HG03097 (cell line): ENCODE results near the gene RPL37A.

Source experiments
- ATAC-seq: cut with Tn5 transposase; IDR thresholded peaks from one replicate; pipeline ENCODE4 v1.9.1; 2021; ENCODE audit not compliant: unreplicated experiment, low FRiP score

Gene RPL37A

DNA sequence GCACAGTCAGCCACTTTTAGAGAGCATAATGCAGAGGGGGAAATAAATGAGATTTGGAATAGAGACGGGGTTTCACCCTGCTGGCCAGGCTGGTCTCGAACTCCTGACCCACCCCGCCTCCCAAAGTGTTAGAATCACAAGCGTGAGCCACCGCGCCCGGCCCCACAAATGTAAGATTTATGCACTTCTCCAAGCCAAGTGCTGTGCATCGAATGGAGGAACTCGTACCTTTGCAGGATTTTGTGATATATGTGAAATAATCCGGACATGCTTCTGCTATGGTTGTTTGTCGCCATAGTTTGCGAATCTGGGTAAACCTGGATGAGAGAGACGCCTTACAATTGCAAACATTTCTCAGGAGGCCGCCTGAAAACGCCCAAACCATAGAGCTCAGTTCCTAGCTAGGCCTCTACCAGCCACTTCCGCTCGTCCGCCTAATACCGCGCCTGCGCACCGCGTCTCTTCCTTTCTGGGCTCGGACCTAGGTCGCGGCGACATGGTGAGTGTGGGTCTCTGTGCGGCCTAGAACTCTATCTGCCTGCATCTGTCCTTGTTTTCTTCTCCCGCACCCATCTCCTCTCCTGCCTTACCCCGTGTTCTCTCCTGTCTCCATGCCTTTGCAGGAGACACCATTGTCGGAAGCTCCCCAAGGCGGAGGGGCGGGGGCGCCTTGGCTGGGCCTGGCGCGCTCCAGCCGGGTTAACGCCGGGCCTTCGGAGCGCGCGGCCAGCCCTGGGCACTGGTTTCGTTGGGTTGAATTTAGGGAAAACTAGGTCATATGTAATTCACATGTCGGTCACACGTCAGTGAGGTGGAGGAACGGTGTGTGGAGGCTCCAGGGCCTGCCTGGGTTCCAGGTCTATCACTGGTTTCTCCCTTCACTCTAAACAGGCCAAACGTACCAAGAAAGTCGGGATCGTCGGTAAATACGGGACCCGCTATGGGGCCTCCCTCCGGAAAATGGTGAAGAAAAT, at the start of gene RPL37A:
TSS of gene RPL37A (plus strand) at position 466 of the 974 bp plus-strand sequence. CDS start at position 497, 31 bp downstream.
- peak; percentile 89 for ATAC-seq

DNA sequence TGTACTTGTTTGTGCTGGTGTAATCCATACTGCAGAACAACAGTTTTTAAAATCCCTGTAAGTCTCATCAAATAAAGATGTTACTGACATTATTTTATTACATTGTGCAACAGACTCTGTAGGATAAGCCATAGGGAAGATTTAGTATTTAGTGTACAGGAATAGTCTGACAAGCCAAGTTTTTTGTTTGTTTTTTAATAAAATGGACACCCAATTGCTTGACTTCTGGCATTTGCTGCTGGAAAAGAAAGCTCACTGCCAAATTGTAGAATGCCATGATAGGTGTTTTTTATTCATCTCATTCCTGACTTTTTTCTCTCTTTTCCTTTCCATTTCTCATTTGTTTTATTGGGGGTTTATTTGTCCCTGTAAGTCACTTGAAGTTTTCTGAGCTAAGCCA, 48.3 kb upstream of the RPL37A start:
- ATAC-seq: no peak

DNA sequence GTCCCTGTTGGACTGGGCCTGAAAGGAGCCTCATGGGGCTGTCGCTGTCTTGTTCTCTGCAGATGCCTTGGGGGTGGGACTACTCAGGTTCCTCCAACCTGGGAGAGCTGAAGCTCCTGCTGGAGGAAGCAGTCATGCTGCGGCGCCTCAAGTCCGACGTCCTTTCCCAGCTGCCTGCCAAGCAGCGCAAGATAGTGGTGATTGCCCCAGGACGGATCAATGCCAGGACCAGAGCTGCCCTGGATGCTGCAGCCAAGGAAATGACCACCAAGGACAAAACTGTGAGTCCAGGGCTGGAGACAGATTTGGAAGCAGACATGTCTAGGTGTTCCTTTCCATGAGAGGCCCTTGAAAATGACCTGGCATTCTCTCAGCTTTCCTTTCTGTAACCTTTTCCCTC, 47.9 kb upstream of the RPL37A start:
- ATAC-seq: no peak

DNA sequence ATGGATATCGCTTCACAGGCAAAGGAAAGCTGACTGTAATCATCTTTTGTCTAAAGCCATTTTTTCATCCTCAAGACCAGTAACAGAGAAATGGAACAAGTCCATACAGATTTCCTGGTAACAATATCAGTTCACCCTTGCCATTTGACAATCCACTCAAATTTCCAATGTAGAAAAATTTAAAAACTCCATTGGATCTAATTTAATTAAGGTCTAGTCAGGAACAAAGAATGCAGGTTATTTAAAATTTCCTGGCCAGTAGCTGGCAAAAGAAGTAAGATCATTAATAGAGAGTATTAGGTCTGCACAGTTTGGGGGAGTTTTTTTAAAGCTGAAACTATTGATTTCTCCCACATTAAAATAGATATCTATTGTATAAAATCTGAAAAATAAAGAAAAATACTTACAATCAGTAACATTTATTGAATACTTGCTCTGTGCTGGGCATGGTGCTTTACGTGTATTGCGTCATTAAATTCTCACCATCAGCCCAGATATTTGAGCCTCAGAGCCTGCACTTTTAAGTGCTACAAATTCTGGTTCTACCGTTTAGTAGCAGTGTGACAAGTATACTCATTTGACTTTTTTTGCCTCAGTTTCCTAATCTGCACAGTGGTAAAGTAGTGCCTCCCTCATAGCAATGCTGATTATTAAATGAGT, 44.6 kb upstream of the RPL37A start:
- ATAC-seq: no peak

DNA sequence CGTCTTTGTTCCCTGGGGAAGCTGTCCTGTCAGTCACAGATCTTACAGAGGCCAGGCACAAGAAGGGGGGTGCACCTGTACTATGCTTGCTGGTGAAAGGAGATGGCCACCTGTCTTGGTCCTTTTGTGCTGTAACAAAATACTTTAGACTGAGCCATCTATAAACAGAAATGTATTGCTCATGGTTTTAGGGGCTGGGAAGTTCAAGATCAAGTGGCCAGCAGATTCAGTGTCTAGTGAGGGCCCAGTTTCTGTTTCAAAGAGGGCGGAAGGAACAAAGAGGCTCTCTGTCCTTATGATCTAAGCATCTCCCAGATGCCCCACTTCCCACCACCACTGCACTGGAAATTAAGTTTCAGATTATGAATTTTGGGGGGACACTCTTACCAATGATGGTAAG, 35.5 kb upstream of the RPL37A start:
- ATAC-seq: no peak

DNA sequence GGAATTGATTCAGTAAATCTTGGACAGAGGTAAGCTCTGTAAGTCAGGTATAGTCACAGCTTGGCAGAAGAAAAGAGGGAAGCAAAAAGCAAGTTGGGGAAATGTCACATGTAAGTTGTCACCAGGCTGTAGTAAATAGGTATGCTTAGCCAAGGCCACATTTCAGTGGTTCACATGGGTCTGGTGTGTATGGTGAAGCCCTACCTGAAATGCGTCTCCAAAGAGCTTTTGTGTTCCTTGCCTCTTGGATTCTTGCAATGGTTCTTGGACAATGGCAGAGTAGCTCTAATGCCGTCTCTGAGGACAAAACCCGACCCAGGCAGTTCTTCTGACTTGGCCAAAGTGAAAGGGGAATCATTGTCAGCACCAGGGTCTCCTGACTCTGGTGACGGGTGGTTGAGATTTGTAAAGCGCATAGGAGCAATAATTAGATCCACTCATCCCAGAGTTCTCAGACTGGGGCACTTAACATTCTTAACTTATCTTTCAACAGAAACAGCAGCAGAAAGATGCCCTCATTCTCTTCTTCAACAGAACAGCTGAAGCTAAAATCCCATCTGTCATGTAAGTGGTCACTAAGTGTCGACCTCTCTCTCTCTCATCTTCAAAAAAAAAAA, 34.4 kb upstream of the RPL37A start:
- ATAC-seq: no peak

DNA sequence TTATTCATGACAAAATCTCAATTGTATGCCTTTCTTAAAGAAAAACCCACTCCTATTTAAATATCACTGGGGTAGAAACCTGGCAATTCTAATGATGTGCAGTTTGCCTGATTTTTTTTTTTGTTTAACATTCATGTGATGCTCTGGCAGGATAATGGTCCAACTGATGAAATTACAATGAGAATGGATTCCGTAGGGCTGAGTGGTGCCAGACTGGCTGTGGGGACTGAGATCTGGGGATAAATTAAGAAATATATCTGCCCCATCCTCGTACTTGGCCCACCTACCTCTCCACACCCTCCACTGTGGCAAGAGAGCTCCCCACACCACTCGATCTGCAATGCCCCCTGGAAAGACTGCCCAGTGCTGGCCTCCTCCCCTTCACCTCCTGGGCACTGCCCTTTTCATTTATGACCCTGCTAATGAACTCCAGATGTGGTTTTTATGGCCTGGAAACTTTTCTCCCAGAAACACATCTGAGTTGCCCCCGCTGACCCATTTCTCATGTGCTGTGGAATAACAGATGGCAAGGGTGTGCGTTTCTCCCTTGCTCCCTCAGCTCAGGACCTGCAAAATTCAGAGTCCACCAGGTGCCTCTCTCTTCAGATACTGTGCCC, 33.0 kb upstream of the RPL37A start:
- ATAC-seq: no peak

DNA sequence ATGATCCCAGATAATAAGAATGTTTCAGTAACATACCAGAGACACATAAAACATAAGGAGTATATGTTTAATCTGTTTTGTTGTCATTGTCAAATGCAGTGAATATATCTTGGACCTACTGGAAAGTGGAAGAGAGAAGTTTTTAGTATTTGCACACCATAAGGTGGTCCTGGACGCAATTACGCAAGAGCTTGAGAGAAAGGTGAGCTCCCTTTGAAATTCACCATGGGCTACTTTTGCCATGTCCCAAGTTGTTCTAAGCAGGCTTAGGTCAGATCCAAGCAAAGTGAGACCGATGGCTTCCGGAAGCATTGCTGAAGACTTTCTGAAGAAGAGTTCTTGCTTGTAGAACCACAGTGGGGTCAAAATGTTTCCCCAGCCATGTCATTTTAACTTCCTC, 30.8 kb upstream of the RPL37A start:
- ATAC-seq: no peak

DNA sequence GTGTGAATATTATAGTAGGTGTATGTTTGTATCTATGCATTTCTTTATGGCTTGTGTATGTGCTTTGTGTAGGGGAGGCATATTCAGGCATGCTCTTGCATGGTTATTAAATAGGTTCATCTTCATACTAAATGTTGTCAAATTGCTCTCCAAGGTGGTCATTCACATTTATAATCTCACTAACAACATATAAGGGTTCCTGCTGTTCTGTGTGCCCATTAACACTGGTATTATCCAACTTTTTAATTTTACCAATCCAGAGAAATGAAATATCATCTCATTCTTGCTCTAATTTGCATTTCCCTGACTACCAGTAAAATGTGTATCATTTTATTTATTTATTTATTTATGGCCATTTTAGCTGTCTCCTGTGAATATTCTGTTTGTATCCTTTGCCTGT, 29.0 kb upstream of the RPL37A start:
- no peak for ATAC-seq

DNA sequence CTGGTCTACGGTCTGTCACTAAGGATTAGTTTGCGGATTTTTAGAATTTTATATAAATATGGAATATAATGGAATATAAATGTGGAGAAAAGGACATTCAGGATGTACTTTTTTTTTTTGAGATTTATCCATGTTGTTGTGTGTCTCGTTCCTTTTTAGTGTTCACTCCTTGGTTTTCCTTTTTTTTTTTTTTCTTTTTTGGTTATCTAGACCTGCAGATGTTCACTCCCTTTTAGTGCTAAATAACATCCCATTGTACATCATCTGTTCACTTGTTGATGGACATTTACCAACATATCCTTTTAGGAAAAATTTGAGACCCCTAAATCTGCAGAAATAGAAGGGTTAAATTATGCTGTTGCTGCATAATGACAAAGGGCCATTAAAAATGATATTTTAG, 25.5 kb upstream of the RPL37A start:
- no peak for ATAC-seq

DNA sequence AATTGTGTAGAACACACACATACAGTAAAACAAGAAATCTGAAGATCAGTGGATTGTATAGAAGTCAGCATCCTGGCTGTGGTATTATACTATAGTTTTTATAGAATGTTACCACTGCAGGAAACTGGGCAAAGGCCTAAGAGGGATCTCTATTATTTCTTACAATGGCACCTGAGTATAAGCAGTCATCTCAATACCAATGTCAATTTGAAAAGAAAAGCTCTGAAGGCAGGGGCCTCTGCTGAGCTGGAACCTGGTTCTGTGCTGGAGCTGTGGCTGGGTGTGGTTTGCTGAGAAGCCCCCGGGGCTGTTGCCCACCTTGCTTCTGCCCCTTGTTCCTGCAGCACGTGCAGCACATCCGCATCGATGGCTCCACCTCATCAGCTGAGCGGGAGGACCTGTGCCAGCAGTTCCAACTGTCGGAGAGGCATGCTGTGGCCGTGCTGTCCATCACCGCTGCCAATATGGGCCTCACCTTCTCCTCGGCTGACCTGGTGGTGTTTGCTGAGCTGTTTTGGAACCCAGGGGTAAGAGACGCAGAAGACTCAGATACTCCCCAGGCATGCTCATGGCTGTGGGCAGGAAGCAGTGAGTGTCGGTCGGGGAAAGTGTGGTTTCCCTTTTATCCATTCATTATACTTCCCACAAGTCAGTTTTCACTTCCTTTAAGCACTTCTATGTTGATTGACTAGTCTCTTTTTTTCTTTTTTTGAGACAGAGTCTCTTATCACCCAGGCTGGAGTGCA, 23.5 kb upstream of the RPL37A start:
- peak; percentile 70 for ATAC-seq

DNA sequence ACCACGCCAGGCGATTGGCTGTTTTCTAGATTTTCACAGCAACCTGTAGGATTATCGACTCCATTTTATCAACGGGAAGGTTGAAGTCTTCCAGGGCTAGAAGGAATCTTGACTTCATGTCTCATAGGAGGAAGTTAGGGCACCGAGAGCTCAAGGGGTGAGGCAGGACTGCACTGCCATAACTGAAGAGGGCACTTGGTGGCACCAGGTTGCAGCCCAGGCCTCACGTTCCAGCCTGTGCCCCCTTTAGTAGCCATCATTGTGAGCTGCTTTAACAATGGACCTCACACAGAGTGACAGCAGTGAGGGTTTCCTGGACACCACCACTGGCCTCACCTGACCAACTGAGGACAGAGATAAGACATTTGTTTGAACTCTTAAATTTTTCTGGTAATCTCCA, 22.9 kb upstream of the RPL37A start:
- no peak for ATAC-seq

DNA sequence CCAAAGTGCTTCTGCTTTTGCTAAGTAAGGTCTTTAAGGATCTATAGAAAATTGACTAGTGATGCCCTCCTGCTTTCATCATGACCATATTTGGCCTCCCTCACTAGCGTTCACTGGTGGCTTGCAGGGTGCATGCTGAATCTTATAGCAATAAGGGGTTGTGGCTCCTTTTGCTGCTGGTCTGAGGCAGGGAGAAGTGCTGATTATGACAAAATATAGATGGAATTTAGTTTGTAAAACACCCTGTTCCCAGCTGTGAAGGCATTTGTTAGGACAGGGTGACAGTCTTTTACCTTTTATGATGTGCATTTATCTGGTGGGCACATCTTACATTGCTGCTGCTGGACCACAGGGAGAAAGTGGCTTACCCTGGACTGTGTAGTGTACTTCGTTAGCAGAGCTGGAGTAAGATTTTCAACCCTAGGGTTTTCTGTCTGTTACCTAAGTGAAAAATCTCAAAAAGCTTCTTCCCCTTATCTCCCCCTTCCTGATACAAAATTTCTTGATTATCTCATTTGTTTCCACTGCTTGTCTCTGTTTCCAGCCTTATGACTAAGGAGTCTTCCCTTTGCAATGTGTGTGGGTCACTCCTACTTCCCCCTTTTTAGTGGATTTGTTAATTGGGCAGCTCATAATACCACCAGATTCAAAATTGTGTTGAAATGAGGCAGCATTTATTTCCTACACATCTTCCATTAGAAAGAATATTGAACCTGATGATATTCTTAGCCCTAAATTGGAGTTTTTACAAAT, 21.2 kb upstream of the RPL37A start:
- ATAC-seq: no peak

DNA sequence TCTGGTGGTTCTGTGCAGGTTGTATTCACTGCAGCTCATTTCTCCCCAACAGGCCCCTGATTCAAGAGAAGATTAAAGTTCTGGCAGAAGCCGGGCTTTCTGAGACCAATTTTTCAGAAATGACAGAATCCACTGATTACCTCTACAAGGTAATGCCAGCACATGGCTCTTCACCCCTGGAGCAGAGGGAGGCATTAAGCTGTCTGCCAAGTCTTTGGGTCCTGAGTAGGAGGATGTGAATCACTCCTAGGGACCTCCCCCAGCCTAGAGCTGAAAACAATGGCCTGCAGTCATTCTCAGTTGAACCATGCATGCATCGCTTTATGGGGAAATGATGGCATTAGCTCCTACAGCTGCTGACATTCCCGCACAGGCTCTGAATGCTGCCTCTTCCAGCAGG, 20.5 kb upstream of the RPL37A start:
- no peak for ATAC-seq

DNA sequence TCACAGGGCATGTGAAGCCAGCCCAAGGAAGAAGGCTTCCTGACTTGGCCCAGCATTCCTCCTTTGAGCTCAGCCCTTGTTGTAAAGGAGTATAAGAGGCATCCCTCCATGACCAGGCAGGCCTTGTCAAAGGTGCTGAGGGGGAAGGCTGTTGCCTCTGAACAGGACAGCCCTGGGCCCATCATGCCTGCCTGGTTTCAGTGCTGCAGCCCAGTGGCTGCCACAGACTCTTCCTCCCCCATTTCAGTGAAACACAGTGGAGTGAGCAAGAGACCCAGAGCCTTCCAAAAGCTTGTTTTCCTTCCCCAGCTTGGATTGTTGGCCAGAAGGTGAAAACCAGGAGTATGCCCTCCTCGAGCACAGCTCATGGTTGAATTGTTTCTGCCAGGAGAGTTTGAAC, 19.9 kb upstream of the RPL37A start:
- ATAC-seq: no peak

DNA sequence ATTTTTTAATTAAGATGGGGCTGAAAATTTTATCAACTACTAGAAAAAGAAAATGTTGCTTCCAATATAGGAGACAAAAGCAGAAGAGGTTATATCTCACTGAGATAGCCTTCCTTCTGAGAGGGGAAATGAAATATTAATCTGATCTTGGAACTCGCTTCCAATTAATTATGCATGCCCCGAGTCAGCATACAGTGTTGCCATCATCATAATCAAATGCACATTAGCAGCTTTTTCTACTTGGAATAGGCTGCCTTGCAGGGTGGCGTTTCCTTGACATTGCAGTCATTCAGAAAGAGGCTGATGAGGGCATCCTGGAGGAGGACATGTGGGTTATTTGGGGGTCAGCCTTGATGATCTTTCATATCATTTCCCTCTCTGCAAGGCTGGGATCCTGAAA, 18.4 kb upstream of the RPL37A start:
- ATAC-seq: no peak

DNA sequence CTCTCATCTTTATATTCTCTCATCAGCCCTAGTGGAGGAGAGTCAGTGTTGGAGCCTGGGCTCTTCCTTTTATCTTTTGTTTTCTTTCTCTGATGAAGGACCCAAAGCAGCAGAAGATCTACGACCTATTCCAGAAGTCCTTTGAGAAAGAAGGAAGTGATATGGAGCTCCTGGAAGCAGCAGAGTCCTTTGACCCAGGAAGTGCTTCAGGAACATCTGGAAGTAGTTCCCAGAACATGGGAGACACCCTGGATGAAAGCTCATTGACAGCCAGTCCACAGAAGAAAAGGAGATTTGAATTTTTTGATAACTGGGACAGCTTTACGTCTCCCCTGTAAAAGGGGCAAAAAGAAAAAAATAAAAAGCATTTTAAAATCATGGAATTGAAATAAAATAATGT, 16.0 kb upstream of the RPL37A start:
- ATAC-seq: no peak

DNA sequence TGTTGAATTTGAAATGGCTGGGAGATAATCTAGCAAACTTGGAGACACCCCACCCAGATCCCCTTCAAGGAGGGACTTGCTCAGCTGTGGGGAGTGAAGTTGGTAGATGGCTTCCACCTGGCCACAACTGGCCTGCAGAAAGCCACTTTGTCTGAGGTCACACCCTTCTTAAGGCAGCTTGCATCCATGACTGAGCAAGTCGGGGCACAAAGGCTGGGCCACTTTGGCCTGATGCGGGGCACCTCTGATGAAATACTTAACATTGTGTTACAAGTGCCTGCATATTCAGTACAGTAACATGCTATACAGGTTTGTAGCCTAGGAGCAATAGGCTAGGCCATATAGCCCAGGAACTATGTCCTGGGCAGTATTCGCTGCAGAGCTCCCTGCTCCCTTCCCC, 13.4 kb upstream of the RPL37A start:
- ATAC-seq: no peak

DNA sequence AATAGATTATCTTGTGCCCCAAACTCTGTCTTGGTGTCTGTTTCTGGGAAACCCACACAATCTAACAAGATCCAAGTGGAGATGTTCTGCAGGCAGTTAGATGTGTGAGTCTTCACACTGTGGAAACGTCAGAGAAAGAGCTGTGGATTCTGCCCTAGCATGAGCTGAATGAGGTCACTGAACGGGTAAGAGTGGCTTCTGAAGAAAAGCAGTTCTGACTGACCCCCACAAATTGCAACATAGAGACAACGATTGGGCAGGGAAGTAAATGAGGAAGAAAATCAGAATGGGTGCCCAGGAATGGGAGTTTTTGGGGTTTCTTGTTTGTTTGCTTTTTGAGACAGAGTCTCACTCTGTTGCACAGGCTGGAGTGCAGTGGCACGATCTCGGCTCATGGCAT, 12.9 kb upstream of the RPL37A start:
- ATAC-seq: no peak

DNA sequence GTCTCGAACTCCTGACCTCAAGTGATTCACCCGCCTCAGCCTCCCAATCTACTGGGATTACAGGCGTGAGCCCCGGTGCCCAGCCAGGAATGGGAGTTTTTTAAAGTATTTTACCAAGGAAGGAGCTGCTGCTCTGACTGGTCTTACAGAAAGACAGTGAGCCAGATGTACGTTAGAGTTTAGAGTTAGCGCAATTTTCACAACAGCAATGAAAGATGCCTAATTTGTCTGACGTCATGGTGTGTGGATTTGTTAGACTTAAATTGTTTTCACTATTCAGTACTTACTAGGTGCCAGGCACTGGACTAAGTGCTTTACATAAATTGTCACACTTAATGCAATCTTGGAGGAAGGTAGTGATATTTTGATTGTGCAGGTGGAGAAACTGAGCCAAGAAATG, 12.4 kb upstream of the RPL37A start:
- no peak for ATAC-seq
